Stimulated activated CD4-positive, alpha-beta T cell treated with anti-CD3 and anti-CD28 coated beads, Interleukin-4, amount 100 ng/mL, for 1 hour (primary cell): ENCODE data around the gene SLC41A1.

Experiments
- DNase-seq: peaks from one replicate; pipeline ENCODE4 v3.0.0-alpha.2; 2020

Gene SLC41A1

DNA sequence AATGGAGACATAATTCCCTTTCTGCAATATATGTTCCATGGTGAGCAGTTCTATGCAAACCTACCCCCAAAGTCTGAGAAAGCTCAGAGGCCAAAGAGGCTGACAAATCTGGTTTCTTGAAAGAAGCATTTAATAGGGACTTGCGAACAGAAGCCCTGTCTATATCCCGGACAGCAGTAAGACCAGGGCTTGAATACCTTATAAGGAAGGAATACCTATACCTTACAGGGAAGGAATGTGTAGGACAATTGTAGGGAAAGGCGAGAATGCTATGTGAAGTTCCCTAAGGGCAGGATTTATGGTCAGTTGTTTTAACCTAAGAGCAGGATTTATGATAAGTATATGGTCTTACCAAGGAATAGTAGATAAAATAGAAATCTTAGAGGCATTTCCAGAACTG is 5.0 kb upstream of the SLC41A1 start:
- no peak for DNase-seq

DNA sequence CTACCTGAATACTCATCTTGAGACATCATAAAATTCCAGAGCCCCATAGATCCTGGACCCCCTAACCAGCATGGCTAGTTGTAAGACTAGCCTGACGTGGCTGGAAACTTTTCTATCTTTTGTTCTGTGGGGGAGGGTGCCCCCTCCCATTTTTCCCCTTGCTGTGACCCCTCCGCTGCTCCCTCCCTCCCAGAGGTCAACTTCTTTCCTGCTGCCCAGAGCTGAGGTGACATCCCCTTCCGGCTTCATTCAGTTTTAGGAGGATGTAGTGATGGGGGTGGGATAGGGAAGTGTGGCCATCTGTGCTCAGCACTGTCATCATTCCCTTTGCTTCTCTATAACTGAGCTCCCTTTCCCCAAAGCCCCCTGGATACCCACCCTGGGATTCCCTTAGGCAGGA is 4.4 kb upstream of the SLC41A1 start:
- no peak for DNase-seq

DNA sequence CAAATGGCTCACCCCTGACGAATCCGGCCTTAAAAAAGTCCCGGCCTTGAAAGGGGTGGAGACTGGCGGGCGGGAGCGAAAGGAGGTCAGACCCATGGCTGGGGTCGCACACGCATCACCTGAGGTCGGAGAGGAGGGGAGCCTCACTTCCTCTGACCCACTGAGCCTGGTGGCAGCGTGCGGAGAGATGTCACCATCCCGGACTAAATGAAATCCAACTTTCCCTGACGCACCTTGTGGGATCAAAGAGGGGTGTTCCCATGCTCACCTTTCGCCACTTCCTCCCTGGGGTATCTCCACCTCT is 709 bp upstream of the SLC41A1 start:
- no peak for DNase-seq

DNA sequence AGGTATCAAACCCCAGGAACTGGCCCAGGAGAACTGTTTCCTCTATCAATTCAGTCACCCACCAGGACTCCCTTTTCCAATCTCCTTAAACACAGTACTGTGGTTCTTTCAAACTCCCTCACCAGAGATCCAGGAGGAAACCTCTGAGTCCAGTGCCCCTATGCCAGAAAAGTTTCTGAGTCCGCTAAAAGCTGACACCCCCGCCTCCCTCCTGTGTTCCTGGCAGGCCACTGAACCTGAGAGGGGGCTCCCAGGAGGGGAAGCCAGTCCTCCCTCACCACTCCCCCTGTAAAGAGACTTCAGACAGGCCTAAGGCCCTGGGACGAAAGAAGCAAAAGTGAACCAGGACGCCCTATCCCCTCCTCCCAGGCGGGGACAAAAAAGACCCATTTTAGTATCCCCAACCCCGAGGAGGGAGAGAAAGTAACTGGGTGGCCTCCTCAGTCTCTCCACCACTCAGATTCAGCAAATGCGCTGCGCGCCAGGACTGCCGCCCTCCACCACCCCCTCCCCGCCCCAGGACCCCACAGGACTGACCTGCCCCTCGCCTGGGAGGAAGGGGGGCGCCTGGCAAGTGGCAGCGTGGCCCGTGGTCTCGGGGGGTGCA is 624 bp downstream of the SLC41A1 start:
- DNase-seq = peak; percentile 13

DNA sequence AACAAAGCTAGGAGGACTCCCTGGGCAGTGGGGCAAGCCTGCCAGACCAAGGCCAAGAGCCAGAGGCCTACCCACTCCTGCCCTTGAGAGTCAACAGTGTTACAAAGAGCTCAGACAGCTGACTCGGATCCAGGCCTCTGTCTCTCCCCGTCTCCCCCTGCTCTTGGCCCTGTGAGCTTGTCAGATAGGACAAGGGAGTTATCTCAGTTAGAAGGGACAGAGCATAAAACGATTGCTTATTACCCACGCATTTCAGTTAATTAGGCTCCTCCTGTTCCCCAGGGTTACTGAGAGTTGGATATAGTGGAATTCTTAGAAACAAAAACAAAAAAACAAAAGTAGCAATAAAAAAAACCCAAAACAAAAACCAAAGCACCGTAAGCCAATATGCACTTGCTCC is 1.3 kb downstream of the SLC41A1 start:
- DNase-seq = no peak

DNA sequence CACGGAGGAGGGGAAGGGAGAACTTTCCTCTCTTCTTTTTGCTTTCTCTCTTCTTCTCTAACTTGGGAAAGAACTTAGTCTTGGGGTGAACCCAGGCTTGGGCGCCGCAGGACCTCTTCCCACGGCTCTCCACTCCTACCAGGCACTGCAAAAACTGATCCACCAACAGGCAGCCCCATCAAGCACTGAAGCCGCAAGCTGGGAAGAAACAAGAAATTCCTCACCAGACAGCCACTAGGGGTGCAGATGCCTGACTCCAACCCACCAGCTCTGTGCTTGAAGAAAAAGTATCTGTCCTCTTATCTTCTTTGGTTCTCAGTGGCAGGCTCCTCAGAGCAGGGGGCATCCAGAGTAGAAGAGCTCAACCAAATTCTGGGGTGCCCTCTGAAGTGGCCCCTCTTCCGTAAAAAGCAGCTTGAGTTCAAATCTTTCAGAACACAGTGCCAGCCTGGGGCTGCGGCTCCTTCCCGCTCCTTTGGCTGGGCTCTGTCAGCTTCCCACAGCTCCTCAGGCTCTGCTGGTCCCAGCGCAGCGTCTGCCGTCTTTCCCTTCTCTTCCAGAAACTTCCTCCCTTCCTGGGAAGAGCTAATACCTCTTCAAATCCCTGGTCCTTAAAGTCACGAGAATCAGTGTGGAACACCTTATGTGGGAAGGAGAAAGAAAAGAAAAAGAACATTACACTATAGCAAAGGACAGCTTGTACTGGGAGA is 2.4 kb downstream of the SLC41A1 start:
- no peak for DNase-seq

DNA sequence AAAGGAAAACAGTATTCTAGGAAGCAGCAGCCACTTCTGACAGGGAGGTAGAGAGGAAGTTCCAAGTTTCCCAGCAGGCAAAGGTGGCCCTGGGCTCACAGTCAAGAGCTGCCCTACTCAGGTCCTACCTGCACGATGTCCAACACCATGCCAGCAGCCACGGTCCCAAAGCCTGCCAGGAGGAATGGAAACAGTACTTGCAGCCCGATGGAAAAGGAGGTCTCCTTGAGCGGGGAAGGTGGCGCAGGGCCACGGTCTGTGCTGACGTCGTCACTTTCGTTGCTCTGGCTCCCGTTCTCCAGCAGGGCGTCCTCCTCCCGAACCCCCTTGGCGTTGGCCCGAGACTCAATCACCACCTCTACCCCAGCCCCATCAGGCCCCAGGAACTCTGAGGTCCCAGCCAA is 3.1 kb downstream of the SLC41A1 start:
- no peak for DNase-seq

DNA sequence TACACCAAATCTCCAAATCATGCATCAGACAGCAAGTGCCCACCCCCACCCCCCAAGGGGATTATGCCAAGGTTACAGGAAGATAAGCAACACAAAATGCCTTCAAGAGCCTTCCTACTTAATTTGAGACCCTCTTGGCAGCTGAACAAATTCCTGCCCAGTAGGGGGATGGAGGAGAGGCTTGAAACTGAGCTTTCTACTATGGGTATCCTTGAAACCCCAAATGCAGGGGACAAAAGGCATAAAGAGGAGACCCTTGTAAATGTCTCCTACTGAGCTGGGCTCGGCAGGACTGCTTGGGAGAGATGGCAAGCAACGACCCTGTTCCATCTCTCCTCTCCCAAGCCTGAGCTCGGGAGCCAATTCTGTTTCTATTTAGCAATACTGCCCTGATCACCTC is 3.5 kb downstream of the SLC41A1 start:
- DNase-seq = no peak

DNA sequence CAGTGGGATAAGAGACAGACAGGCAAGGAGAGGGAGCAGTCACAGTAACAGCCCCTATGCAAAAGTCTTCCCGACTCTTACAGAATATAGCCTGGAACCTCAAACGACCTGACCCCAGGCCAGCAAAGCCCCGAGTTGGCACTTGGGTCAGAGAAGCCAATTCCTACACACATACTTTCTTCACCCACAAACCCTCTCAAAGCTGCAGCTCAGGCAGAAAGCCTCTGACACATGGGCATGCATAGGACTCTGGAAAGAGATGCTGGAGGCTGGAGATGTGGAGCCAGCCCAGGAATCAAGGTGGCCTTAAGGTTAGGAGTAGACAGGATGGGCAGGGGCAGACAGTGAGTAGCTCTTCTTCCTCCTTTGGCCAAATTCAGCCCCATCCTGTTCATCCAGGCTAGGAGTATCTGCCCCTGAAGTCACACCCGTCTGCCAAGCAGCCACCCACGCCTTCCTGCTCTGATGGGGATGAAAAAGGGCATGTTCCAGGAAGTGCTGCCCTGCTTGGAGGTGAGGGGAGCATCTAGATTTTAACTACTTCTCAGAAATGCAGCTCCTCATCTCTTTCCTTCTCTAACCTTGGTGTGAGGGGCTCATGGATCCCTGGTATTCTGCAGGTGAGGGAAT is 7.8 kb downstream of the SLC41A1 start:
- peak; percentile 37 for DNase-seq

DNA sequence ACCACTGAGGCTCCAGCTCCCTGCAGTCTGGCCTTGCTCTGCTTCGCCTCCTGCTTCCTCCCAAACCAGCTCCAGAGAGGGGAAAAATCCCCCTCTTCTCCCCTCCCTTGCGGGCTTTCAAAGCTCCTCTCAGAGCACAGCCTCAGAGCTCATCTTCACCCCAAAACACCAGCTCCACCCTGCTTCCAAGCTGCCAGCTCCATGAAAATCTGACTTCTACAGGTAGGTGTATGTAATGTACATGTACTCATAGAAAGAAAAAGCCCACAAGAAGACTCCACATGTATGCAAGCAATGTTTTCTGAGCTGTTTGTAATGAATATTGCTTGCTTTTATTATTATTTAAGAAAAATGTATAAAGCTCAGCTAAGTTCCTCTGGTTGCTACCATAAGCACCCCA is 8.4 kb downstream of the SLC41A1 start:
- no peak for DNase-seq

DNA sequence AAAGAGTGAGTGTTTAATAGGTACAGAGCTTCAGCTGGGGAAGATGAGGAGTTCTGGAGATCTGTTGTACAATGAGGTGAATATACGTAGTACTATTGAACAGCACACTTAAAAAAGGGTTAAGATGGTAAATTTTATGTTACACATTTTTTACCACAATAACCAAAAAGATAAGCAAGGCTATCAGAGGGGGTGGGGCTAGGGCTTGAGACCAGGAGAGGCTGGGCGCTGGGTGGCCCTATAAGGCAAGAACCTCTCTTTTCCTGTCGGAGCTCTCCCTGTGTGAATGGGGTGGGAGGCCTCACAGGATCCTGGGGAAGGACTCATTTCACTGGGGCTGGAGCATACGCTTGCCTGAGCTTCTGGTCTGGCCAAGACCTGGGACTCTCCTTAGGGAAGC is 9.0 kb downstream of the SLC41A1 start:
- no peak for DNase-seq

DNA sequence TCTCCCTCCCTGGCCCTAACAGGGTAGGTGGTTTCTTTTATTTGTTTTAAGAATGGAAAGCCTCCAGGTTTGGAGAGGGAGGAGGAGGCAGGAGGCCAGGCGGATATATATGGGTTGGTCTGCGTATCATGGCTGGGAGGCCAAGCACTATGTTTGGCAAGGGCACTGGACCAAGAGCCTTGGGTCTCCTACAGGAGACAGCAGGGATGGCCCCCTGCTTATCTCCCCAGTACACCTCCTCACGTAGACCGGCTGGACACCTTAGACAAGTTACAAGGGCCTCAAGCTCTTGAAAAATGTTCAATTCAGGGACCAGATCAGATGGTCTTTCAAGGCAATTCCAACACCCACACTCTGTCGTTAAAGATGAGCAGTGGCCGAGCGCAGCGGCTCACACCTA is 10.9 kb downstream of the SLC41A1 start:
- DNase-seq = no peak

DNA sequence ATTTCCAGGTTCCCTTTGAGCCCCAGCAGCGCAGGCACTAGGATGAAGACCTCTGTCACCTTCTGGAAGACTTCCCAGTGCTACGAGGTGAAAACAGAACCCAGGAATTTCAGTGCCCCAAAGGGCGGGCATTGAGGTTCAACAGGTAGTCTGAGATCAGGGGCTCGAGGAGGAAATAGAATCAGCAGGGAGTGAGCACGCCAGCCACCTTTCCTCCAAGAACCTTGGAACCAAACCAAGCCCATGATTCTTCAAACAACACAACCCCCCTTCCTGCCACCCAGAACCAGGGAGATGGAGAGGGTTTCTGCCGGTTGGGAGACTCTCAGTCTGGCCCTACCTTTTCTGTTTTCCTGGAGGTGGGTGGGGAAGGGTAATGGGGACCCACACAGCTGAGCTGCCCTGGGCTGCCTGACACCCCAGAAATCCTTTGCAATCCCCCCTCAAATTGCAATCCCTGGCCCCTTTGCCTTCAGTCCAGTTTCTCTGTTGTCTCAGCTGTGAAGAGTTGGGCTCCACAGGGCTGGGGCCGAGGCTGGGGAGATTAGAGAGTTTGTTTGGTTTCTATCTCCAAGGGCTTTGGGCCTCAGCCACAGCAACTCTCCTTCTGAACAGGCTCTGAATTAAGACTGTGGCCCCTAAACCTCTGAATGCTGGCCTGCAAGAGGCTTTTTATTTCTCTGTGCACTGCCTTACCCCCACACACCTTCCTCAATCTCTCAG is 11.9 kb downstream of the SLC41A1 start:
- no peak for DNase-seq

DNA sequence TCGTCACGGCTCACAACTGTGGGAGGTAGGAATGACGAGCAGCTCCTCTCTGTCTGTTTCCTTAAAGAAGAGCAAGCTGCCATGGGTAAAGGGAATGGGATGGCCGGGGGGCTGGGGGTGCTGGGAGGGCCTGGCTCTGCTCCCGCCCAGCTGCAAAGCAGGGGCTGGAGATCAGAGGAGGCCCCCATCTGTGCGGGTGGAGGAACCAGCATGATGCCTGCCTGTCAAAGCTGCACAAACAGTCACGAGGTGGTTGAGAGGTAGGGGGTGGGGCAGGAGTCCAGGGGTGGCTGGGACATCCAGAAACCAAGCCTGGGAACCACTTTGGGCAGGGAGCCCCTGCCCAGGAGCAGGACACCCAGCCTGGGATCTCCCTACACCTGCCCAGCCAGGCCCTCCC is 12.6 kb downstream of the SLC41A1 start:
- DNase-seq = no peak

DNA sequence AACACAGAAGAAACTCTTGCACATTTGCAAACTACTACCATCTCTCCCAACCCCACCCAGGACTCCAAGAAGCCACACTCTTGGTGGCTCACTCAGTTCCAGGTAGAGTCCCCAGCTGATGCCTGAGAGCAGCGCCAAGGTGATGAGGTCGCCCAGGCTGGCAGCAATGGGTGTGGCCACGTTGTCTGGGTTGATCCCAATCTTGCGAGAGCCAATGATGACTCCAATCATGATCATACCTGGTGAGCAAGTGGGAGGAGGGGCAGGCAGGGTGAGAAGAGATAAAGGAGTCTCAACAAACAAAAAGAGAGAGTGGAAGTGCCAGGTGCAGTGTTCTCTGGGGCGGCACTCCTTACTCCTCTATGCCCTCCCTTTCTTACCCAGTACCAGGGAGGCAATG is 14.4 kb downstream of the SLC41A1 start:
- DNase-seq = no peak

DNA sequence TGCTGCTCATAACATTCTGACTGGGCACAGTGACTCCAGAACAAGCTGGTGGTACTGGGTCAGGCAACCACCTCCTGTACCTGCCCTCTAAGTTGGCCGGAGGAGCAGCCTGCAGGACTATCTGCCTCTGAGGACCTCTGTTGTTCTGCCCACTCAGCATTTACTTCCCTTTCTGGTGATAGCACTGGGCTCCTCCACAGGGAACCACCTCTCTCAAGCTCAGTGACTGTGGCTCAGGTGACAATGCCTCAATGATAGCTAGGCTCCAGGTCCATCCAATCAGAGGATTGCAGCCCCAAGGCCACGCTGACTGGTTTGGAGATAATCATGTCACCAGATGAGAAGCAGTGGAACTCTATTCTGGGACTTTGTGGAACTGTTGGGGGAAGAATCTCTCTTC is 15.8 kb downstream of the SLC41A1 start:
- DNase-seq = no peak

DNA sequence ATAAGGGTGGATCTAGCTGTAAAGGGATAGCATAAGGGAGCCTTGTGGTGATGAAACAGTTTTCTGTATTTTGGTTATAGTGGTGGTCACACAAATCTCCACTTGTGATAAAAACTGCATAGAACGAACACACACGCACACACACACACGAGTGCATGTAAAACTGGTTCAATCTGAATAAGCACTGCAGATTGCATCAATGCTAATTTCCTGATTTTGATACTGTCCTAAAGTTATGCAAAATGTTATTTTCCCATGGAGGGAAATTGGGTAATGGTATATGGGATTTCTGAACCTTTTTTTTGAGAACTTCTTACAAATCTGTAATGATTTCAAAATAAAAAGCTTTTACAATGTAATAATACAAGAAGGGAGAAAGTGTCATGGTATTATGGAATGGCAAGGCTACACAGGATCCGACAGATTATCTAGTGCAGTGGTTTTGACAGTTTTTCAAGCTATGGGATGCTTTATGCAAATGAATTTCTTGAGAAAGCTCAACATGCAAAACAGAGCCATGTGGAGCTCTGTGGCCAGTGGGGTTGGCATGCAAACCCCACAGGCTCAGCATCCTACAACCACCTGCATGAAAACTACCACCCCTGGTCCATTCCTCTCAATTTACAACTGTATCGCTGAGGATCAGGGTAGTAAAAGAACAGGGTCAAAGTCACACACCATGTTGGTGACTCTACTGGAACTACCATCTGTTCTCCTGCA is 18.8 kb downstream of the SLC41A1 start:
- no peak for DNase-seq

DNA sequence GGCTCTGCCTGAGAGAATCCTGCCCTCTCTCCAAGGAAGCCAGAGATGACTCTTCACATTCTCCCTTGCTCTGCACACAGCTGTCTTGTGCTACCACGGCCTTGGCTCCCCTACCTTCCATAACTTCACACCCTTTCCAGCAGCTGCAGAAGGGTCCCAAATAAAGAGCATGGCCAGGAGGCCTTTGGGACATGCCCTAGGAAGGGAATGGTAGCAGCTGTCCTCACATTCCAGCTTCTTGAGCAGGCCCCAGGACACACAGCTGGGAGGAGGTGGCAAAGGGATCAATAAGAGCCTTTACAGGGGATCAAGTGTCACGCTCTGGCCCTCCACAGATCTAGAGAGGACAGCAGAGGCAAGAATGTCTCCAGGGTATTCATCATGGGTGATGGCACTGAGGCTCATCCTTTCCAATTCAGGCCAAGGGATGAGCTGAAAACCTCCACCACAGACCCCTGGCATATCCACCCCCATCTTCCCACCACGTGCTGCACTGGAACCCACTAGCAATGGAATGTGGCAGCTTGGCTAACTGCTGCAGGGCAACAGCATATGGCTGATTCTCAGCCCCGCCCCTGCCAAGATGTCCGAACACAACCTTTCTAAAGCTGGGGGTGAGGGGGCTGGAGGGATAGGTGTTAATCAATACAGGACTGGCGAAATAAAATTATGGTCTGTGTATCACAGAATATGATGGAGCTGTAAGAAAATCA is 19.9 kb downstream of the SLC41A1 start:
- no peak for DNase-seq

DNA sequence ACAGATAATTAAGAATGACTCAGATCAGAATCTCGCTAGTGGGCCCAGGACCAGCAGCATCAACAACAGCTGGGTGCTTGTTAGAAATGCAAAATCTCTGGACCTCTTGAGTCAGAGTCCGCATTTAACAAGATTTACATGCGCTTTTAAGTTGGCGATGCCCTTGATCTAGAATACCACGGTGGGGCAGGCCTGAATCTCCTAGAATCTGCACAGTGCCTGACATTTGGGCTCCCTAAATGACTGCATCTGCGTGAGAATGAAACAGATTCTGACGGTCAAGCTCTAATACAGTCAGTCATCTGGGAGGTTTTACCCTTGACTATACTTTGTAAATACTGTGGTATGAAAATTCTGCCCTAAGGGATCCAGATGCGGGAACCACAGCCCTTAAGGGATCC is 20.5 kb downstream of the SLC41A1 start:
- DNase-seq = no peak

DNA sequence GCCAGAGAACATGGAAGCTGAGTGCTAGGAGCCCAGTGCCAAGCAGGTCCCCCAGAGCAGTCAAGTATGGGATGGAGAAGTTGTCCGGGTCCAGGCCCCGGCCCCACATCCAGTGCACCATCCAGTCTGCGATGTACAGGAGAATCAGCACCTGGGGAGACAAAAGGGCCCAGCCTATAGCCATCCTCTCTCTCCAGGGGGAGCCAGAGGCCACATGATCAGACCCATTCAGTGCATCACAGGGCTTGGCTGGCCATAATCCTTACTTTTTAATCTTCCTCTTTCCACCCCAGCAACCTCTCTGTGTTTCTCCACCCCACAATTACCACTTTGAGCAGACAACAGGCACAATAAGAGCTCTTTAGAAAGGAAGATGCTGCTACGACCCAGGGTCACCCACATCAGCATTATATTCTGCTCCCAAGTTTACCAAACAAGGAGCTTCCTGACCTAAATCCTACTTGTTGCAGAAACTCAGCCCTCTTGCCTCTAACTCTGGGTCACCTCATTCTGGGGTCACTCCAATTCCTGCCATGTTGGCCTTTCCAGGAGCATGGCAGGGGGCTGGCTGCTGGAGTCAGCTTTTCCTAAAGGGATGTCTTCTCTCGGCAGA is 21.3 kb downstream of the SLC41A1 start:
- DNase-seq = peak; percentile 57

DNA sequence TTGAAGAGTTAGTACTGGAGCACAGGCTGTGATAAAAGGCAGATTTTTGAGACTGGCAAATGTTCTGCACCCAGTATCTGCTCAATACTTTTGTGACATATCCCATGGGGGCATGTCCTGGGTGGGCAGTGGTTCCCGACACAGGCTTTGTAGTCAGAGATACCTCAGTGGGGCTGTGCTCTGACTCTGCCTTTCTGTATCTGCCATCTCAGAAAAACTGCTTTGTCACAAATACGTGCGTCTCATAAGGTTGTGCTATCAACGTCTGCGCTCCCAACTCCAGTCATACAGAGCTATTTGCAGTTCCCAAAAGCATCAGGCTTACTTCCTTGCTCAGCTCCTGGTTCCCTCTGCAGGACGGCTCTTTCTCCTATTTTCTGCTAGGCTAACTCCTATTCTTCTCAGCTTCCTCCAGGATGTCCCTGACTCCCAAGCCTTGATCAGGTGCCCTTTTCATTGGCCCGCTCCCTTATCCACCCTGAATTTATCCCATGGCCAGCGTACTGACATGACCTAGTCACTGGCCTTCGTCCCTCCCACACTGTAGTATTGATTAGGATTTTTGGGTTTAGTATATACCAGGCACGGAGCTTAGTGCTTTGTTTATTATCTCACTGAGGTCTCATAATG is 25.6 kb downstream of the SLC41A1 start:
- no peak for DNase-seq

DNA sequence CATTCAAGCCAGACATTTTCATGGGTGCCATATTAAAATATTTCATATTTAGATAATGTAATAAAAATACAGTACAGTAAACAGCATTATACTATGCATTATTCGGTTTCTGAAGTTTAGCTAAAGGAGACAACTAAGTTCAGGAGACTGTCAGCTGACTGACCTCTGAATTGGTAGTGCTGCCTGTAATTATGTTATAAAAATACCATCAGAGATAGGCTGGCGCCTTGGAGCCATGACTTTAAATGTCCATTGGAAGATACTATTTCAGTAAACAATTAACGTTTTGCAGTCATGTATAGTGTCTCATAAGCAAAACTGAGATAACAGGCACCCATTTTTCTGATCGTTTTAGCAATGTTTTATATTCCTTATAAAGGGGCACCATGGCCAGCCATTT is 26.4 kb downstream of the SLC41A1 start:
- DNase-seq = no peak
